ENCODE measurements around the gene STRA6.

Gene STRA6, protein sequence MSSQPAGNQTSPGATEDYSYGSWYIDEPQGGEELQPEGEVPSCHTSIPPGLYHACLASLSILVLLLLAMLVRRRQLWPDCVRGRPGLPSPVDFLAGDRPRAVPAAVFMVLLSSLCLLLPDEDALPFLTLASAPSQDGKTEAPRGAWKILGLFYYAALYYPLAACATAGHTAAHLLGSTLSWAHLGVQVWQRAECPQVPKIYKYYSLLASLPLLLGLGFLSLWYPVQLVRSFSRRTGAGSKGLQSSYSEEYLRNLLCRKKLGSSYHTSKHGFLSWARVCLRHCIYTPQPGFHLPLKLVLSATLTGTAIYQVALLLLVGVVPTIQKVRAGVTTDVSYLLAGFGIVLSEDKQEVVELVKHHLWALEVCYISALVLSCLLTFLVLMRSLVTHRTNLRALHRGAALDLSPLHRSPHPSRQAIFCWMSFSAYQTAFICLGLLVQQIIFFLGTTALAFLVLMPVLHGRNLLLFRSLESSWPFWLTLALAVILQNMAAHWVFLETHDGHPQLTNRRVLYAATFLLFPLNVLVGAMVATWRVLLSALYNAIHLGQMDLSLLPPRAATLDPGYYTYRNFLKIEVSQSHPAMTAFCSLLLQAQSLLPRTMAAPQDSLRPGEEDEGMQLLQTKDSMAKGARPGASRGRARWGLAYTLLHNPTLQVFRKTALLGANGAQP

GRCh38 chr15:74202452-74203401 is at the start of gene STRA6:
TSS of gene STRA6 (minus strand) at chr15:74202787. CDS start at chr15:74202267, 520 bp downstream.
- peaks cover 7% of the 10 kb centered on the region for H3F3A ChIP-seq (ENCODE audit: low read depth)
- no peaks in the 10 kb centered on the region for H3K9me2 ChIP-seq (replicated peaks; ENCODE audit: low read depth, low read length)
- peaks cover 10% of the 10 kb centered on the region; the same call in 1 of the 2 replicates for H3K36me3 ChIP-seq (ENCODE audit: insufficient read depth, low read length)
- H3K9ac ChIP-seq (ENCODE audit: low read depth, low read length, poor library complexity, severe bottlenecking) = peak within 1 kb of the TSS; percentile 90
- H4K20me1 ChIP-seq (ENCODE audit: insufficient read depth, low read length, poor library complexity, severe bottlenecking) = peaks cover 14% of the 10 kb centered on the region
- H3K4me1 ChIP-seq (ENCODE audit: insufficient read depth, low read length, poor library complexity, severe bottlenecking) = peaks cover 69% of the 10 kb centered on the region
- no peak within 1 kb of the TSS; the same call in 1 of the 2 replicates for H2AFZ ChIP-seq (ENCODE audit: low read length)
- H3K4me2 ChIP-seq (ENCODE audit: low read depth, low read length, poor library complexity, severe bottlenecking) = peak within 1 kb of the TSS; percentile 91
- H3K79me2 ChIP-seq (ENCODE audit: insufficient read depth, low read length) = peaks cover 87% of the 10 kb centered on the region
- TF ChIP-seq EZH2phosphoT487 (IDR thresholded peaks at IDR 0.05; ENCODE audit: borderline replicate concordance) (no peak), CTCF (conservative IDR thresholded peaks at IDR 0.05; ENCODE audit: low read length) (peak; percentile 55)
- no peaks in the 10 kb centered on the region for H3K27me3 ChIP-seq (ENCODE audit: insufficient read depth, low read length, poor library complexity, severe bottlenecking)
- no peaks in the 10 kb centered on the region for H3K9me3 ChIP-seq (ENCODE audit: insufficient read depth, low read depth, low read length)
- H3K4me3 ChIP-seq (ENCODE audit: low read length, poor library complexity, severe bottlenecking) = peak within 1 kb of the TSS; percentile 75

- no peak overlapping the region for H2AFZ ChIP-seq (ENCODE audit: low read length)
- H3K79me2 ChIP-seq (ENCODE audit: insufficient read depth, low read length) = no peaks in the 10 kb centered on the region
- no peak overlapping the region for H3K9ac ChIP-seq (ENCODE audit: low read depth, low read length, poor library complexity, severe bottlenecking)
- H3K9me3 ChIP-seq (ENCODE audit: insufficient read depth, low read depth, low read length) = no peaks in the 10 kb centered on the region
- no peaks in the 10 kb centered on the region for H3K9me2 ChIP-seq (replicated peaks; ENCODE audit: low read depth, low read length)
- H3K4me2 ChIP-seq (ENCODE audit: low read depth, low read length, poor library complexity, severe bottlenecking) = no peak overlapping the region
- TF ChIP-seq CTCF (conservative IDR thresholded peaks at IDR 0.05; ENCODE audit: low read length) (no peak), EZH2phosphoT487 (IDR thresholded peaks at IDR 0.05; ENCODE audit: borderline replicate concordance) (no peak)
- no peaks in the 10 kb centered on the region for H3F3A ChIP-seq (ENCODE audit: low read depth)
- no peaks in the 10 kb centered on the region for H4K20me1 ChIP-seq (ENCODE audit: insufficient read depth, low read length, poor library complexity, severe bottlenecking)
- no peaks in the 10 kb centered on the region for H3K36me3 ChIP-seq (ENCODE audit: insufficient read depth, low read length)
- no peak overlapping the region for H3K4me3 ChIP-seq (ENCODE audit: low read length, poor library complexity, severe bottlenecking)
- H3K27me3 ChIP-seq (ENCODE audit: insufficient read depth, low read length, poor library complexity, severe bottlenecking) = no peaks in the 10 kb centered on the region
- no peaks in the 10 kb centered on the region for H3K4me1 ChIP-seq (ENCODE audit: insufficient read depth, low read length, poor library complexity, severe bottlenecking)
Observed at GRCh38 chr15:74252291-74252690, 49.7 kb upstream of the STRA6 start.

DNA sequence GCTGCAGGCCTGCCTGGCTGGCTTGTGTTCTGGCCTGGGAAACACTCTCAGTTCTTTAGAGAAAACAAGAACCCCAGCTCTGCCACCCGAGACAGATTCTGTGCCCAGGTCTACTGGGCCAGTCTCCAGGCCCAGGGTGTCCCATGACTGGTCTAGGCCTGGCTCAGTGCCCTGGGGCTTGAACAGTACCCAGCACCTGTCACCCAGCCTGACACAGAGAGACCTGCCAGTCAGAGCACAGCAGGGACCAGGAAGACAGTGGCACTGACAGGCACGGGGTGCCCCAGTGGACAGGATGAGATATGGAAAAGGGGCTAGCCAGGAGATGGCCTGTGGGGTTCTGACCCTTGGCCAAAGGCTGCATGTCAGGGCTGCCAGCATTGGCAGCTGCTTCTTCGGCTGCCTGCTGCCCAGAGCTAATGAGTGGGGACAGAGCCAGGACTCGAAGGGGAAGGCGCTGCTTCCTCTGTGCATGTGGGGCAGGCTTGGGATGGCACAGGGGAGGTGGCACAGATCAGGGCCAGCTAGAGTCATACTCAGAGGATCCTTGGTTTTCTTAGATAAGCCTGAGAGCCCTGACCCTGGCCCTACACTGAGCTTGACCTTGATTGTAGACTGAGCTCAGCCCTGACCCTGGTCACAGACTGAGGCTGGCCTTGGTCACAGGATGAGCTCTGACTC is 48.7 kb upstream of the STRA6 start:
- Histone ChIP-seq H3K27me3 (ENCODE audit: insufficient read depth, low read length, poor library complexity, severe bottlenecking) (no peaks in the 10 kb centered on the region), H3K9me3 (ENCODE audit: insufficient read depth, low read depth, low read length) (no peaks in the 10 kb centered on the region), H3K36me3 (ENCODE audit: insufficient read depth, low read length) (no peaks in the 10 kb centered on the region), H3F3A (ENCODE audit: low read depth) (no peaks in the 10 kb centered on the region), H4K20me1 (ENCODE audit: insufficient read depth, low read length, poor library complexity, severe bottlenecking) (no peaks in the 10 kb centered on the region), H3K9me2 (replicated peaks; ENCODE audit: low read depth, low read length) (no peaks in the 10 kb centered on the region), H3K9ac (ENCODE audit: low read depth, low read length, poor library complexity, severe bottlenecking) (no peak overlapping the region), H3K4me3 (ENCODE audit: low read length, poor library complexity, severe bottlenecking) (no peak overlapping the region), H3K4me2 (ENCODE audit: low read depth, low read length, poor library complexity, severe bottlenecking) (no peak overlapping the region), H2AFZ (ENCODE audit: low read length) (no peak overlapping the region), H3K79me2 (ENCODE audit: insufficient read depth, low read length) (no peaks in the 10 kb centered on the region), H3K4me1 (ENCODE audit: insufficient read depth, low read length, poor library complexity, severe bottlenecking) (no peaks in the 10 kb centered on the region)
- TF ChIP-seq EZH2phosphoT487 (IDR thresholded peaks at IDR 0.05; ENCODE audit: borderline replicate concordance) = no peak
